CD4-positive, alpha-beta T cell treated with Interleukin-2 at 100 ng/mL for 4 hours (primary cell): ENCODE measurements around the gene TM6SF1.
"Not testable (repeated sequence)": the region's sequence is repeated elsewhere in the genome, so short reads cannot be mapped to it uniquely, and the experiment has no call there.

Experiments used
- DNase-seq: peaks from one replicate; pipeline ENCODE4 v3.0.0-alpha.2; 2020; ENCODE audit warnings: low spot score

TM6SF1 gene

GRCh38 chr15:83115831-83116565, 8.6 kb downstream of the TM6SF1 start:
- DNase-seq, result no peak

- DNase-seq, result no peak
Observed at GRCh38 chr15:83118291-83118827, 10.9 kb downstream of the TM6SF1 start.

- no peak for DNase-seq
Observed at GRCh38 chr15:83118968-83119367, 11.5 kb downstream of the TM6SF1 start.

- DNase-seq, result no peak
Observed at GRCh38 chr15:83119968-83120581, 12.6 kb downstream of the TM6SF1 start.

- DNase-seq, result no peak
Observed at GRCh38 chr15:83123529-83123928, 16.1 kb downstream of the TM6SF1 start.

- DNase-seq, result no peak
Observed at GRCh38 chr15:83127547-83128150, 20.2 kb downstream of the TM6SF1 start.

GRCh38 chr15:83129791-83130190, 22.3 kb downstream of the TM6SF1 start:
- no peak for DNase-seq

- no peak for DNase-seq
Observed at GRCh38 chr15:83132861-83133523, 25.5 kb downstream of the TM6SF1 start.

GRCh38 chr15:83142151-83142550, 34.7 kb downstream of the TM6SF1 start:
- not testable (repeated sequence) for DNase-seq

- no peak for DNase-seq
Observed at GRCh38 chr15:83144771-83145170, 37.3 kb downstream of the TM6SF1 start.

GRCh38 chr15:83153288-83153687, 45.8 kb downstream of the TM6SF1 start:
- no peak for DNase-seq

GRCh38 chr15:83155942-83156341, 48.5 kb downstream of the TM6SF1 start:
- DNase-seq, result no peak

GRCh38 chr15:83158393-83158792, 50.9 kb downstream of the TM6SF1 start:
- no peak for DNase-seq

GRCh38 chr15:83160741-83161140, 53.3 kb downstream of the TM6SF1 start:
- no peak for DNase-seq

GRCh38 chr15:83163032-83163431, 55.6 kb downstream of the TM6SF1 start:
- no peak for DNase-seq

GRCh38 chr15:83164111-83164770, 56.8 kb downstream of the TM6SF1 start:
- no peak for DNase-seq

- DNase-seq, result peak; percentile 20
Observed at GRCh38 chr15:83164771-83165404, 57.4 kb downstream of the TM6SF1 start.

- no peak for DNase-seq
Observed at GRCh38 chr15:83166218-83166617, 58.8 kb downstream of the TM6SF1 start.

GRCh38 chr15:83166830-83167229, 59.4 kb downstream of the TM6SF1 start:
- DNase-seq, result no peak

GRCh38 chr15:83169576-83169975, 62.1 kb downstream of the TM6SF1 start:
- not testable (repeated sequence) for DNase-seq

GRCh38 chr15:83170474-83171165, 63.2 kb downstream of the TM6SF1 start:
- no peak for DNase-seq
